Measurements from ENCODE around the gene SPATA17.

SPATA17 gene

GRCh38 chr1:217867446-217867995, 236.4 kb downstream of the SPATA17 start:
- DNase-seq = no peak

- no peak for DNase-seq
Measured at GRCh38 chr1:217871955-217872354, 240.8 kb downstream of the SPATA17 start.

- no peak for DNase-seq
Measured at GRCh38 chr1:217875229-217875628, 244.1 kb downstream of the SPATA17 start.

GRCh38 chr1:217876401-217876800, 245.3 kb downstream of the SPATA17 start:
- no peak for DNase-seq

GRCh38 chr1:217876896-217877295, 245.8 kb downstream of the SPATA17 start:
- DNase-seq = no peak

- DNase-seq = no peak
Measured at GRCh38 chr1:217881131-217881543, 250.0 kb downstream of the SPATA17 start.

- DNase-seq = peak; percentile 44 to 89
Measured at GRCh38 chr1:217881607-217882332, 250.6 kb downstream of the SPATA17 start.

- DNase-seq = no peak
Measured at GRCh38 chr1:217885181-217885580, 254.0 kb downstream of the SPATA17 start.

- DNase-seq = peak in 1 of 2 experiments; percentile 27
Measured at GRCh38 chr1:217888328-217888727, 257.2 kb downstream of the SPATA17 start.

- peak in 1 of 2 experiments; percentile 30 for DNase-seq
Measured at GRCh38 chr1:217889401-217889800, 258.3 kb downstream of the SPATA17 start.

GRCh38 chr1:217891966-217892365, 260.8 kb downstream of the SPATA17 start:
- DNase-seq = no peak

GRCh38 chr1:217892750-217893149, 261.6 kb downstream of the SPATA17 start:
- no peak for DNase-seq

GRCh38 chr1:217895841-217896240, 264.7 kb downstream of the SPATA17 start:
- peak; percentile 81 to 89 for DNase-seq

GRCh38 chr1:217896490-217896889, 265.3 kb downstream of the SPATA17 start:
- no peak for DNase-seq

GRCh38 chr1:217897100-217897499, 266.0 kb downstream of the SPATA17 start:
- no peak for DNase-seq

GRCh38 chr1:217899614-217900013, 268.5 kb downstream of the SPATA17 start:
- no peak for DNase-seq

- DNase-seq = no peak
Measured at GRCh38 chr1:217907504-217907903, 276.4 kb downstream of the SPATA17 start.

- DNase-seq = no peak
Measured at GRCh38 chr1:217910203-217910602, 279.1 kb downstream of the SPATA17 start.

GRCh38 chr1:217910791-217911320, 279.7 kb downstream of the SPATA17 start:
- no peak for DNase-seq

- peak; percentile 12 to 32 for DNase-seq
Measured at GRCh38 chr1:217911908-217912307, 280.8 kb downstream of the SPATA17 start.

- peak; percentile 86 to 95 for DNase-seq
Measured at GRCh38 chr1:217917281-217917887, 286.2 kb downstream of the SPATA17 start.

- no peak for DNase-seq
Measured at GRCh38 chr1:217919683-217920388, 288.7 kb downstream of the SPATA17 start.
